ENCODE results near the gene DSCAM.
A peak's percentile ranks its signal among the peaks of the same experiment; 100 is the strongest.

DSCAM gene

GRCh38 chr21:40049931-40050290, 797.0 kb downstream of the DSCAM start:
- no peak for DNase-seq
- Histone ChIP-seq H3K36me3 (ENCODE audit: control insufficient read depth in 4 of 4, insufficient read depth in 4 of 4, low read length in 3 of 4) (no peaks in the 10 kb centered on the region), H3K4me1 (ENCODE audit: control extremely low read depth in 1 of 4, control insufficient read depth in 4 of 4, insufficient read depth in 4 of 4, low read length in 3 of 4) (peaks cover 0 to 20% (median 7%) of the 10 kb centered on the region in 4 experiments), H3K27ac (ENCODE audit: insufficient read depth in 1 of 2, low read depth in 1 of 2, low read length in 2 of 2, poor library complexity in 1 of 2, severe bottlenecking in 2 of 2) (no peak overlapping the region), H3K27me3 (replicated peaks in 2 of 5; ENCODE audit: control insufficient read depth in 4 of 5, insufficient read depth in 5 of 5, low read length in 4 of 5) (no peaks in the 10 kb centered on the region), H3K9me3 (ENCODE audit: control extremely low read depth in 1 of 5, control insufficient read depth in 4 of 5, insufficient read depth in 2 of 5, low read depth in 1 of 5, low read length in 4 of 5) (no peaks in the 10 kb centered on the region), H3K4me3 (ENCODE audit: control insufficient read depth in 1 of 7, extremely low read depth in 1 of 7, insufficient read depth in 4 of 7, low read depth in 2 of 7, low read length in 6 of 7) (peak overlapping the region in 2 of 7 experiments; percentile 9 to 48)
- ChIA-PET CTCF (no interaction called here), POLR2A (no interaction called here)
- 33% methylated on average over 7 of the region's 7 CpGs for WGBS (ENCODE audit: insufficient coverage)

GRCh38 chr21:40049031-40049930, 797.7 kb downstream of the DSCAM start:
- ChIA-PET POLR2A (no interaction called here), CTCF (interaction anchor here (0.5 to 1.1 kb wide), 2 partner anchors 71 to 737 kb away, joined by 3 to 4 read pairs; no protein-coding TSS in a partner anchor)
- Histone ChIP-seq H3K9me3 (ENCODE audit: control extremely low read depth in 1 of 5, control insufficient read depth in 4 of 5, insufficient read depth in 2 of 5, low read depth in 1 of 5, low read length in 4 of 5) (no peaks in the 10 kb centered on the region), H3K27me3 (replicated peaks in 2 of 5; ENCODE audit: control insufficient read depth in 4 of 5, insufficient read depth in 5 of 5, low read length in 4 of 5) (no peaks in the 10 kb centered on the region), H3K4me3 (ENCODE audit: control insufficient read depth in 1 of 7, extremely low read depth in 1 of 7, insufficient read depth in 4 of 7, low read depth in 2 of 7, low read length in 6 of 7) (peak overlapping the region in 2 of 7 experiments; percentile 9 to 48), H3K36me3 (ENCODE audit: control insufficient read depth in 4 of 4, insufficient read depth in 4 of 4, low read length in 3 of 4) (no peaks in the 10 kb centered on the region), H3K4me1 (ENCODE audit: control extremely low read depth in 1 of 4, control insufficient read depth in 4 of 4, insufficient read depth in 4 of 4, low read length in 3 of 4) (peaks cover 0 to 15% (median 4%) of the 10 kb centered on the region in 4 experiments), H3K27ac (ENCODE audit: insufficient read depth in 1 of 2, low read depth in 1 of 2, low read length in 2 of 2, poor library complexity in 1 of 2, severe bottlenecking in 2 of 2) (no peak overlapping the region)
- WGBS (ENCODE audit: insufficient coverage), result 33% methylated on average over 9 of the region's 10 CpGs
- DNase-seq, result peak; percentile 27 to 79 (median 78)

DNA sequence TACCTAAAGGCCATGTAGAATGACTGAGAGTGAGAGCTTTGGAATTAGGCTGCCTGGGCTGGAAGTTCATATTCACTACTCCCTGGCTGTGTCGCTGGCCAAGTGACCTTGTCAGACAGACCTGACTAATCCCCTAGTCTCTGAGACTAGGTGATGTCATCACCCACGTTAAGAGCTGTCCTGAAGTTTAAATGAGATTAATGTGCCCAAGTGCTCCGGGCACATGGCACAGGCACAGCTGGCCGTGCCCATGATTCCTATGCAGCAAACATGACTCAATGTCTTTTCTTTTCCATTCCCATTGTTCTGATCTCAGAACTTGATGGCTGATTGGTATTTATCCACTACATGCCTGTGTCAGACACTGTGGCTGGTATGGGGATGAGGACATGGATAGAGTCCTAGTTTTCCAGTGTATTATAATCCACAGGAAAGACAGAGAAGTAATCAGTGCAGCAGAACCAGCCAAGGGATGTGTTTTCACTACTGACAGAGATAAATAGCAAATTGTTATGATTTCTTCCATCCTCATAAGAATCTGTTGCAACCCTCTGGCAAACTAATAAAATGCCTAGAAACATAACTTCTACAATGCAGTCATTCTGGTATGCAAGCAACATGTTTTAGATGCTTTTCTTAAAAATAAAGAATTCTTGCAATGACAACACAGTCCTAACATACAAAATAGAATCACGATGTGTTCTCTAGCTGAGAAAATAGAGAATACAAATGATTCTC, 798.8 kb downstream of the DSCAM start:
- ChIA-PET POLR2A (no interaction called here), CTCF (interaction anchor here (1.1 kb wide), 1 partner anchor 72 kb away, joined by 4 read pairs; no protein-coding TSS in a partner anchor)
- H3K9me3 ChIP-seq (ENCODE audit: control extremely low read depth in 1 of 5, control insufficient read depth in 4 of 5, insufficient read depth in 2 of 5, low read depth in 1 of 5, low read length in 4 of 5), result no peaks in the 10 kb centered on the region
- peaks cover 0 to 12% (median 3%) of the 10 kb centered on the region in 4 experiments for H3K4me1 ChIP-seq (ENCODE audit: control extremely low read depth in 1 of 4, control insufficient read depth in 4 of 4, insufficient read depth in 4 of 4, low read length in 3 of 4)
- no peaks in the 10 kb centered on the region for H3K36me3 ChIP-seq (ENCODE audit: control insufficient read depth in 4 of 4, insufficient read depth in 4 of 4, low read length in 3 of 4)
- H3K27me3 ChIP-seq (replicated peaks in 2 of 5; ENCODE audit: control insufficient read depth in 4 of 5, insufficient read depth in 5 of 5, low read length in 4 of 5), result no peaks in the 10 kb centered on the region
- H3K27ac ChIP-seq (ENCODE audit: insufficient read depth in 1 of 2, low read depth in 1 of 2, low read length in 2 of 2, poor library complexity in 1 of 2, severe bottlenecking in 2 of 2), result no peak overlapping the region
- WGBS (ENCODE audit: insufficient coverage), result 77% methylated on average over 3 of the region's 5 CpGs
- no peak overlapping the region for H3K4me3 ChIP-seq (ENCODE audit: control insufficient read depth in 1 of 7, extremely low read depth in 1 of 7, insufficient read depth in 4 of 7, low read depth in 2 of 7, low read length in 6 of 7)
- no peak for DNase-seq

DNA sequence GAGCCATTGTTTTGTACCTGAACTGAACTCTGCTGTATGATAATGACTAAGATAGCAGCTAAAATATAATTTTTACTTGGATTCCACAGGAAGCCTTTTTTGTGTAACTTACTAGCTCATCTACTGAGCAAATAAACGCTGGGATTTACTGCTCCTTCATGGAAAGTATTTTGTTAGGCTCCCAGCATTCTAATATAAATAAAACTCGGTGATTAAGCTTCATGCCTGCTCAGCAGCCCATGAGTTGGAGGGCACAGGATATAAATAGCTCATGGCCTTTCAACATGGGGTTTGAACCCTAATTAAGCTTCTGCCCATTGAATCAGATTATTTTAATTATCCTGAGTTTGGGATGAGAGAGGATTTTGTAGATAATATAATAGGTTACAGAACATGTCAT, 799.7 kb downstream of the DSCAM start:
- Histone ChIP-seq H3K27ac (ENCODE audit: insufficient read depth in 1 of 2, low read depth in 1 of 2, low read length in 2 of 2, poor library complexity in 1 of 2, severe bottlenecking in 2 of 2) (no peak overlapping the region), H3K27me3 (replicated peaks in 2 of 5; ENCODE audit: control insufficient read depth in 4 of 5, insufficient read depth in 5 of 5, low read length in 4 of 5) (no peaks in the 10 kb centered on the region), H3K4me3 (ENCODE audit: control insufficient read depth in 1 of 7, extremely low read depth in 1 of 7, insufficient read depth in 4 of 7, low read depth in 2 of 7, low read length in 6 of 7) (no peak overlapping the region), H3K4me1 (ENCODE audit: control extremely low read depth in 1 of 4, control insufficient read depth in 4 of 4, insufficient read depth in 4 of 4, low read length in 3 of 4) (peaks cover 0 to 12% (median 3%) of the 10 kb centered on the region in 4 experiments), H3K36me3 (ENCODE audit: control insufficient read depth in 4 of 4, insufficient read depth in 4 of 4, low read length in 3 of 4) (no peaks in the 10 kb centered on the region), H3K9me3 (ENCODE audit: control extremely low read depth in 1 of 5, control insufficient read depth in 4 of 5, insufficient read depth in 2 of 5, low read depth in 1 of 5, low read length in 4 of 5) (no peaks in the 10 kb centered on the region)
- no peak for DNase-seq
- POLR2A ChIA-PET, result no interaction called here
- CTCF ChIA-PET, result interaction anchor here (0.9 kb wide), 1 partner anchor 73 kb away, joined by 3 read pairs; no protein-coding TSS in a partner anchor
- WGBS (ENCODE audit: insufficient coverage), result 100% methylated on average over 2 of the region's 2 CpGs

GRCh38 chr21:40043866-40044265, 803.1 kb downstream of the DSCAM start:
- no peaks in the 10 kb centered on the region for H3K27me3 ChIP-seq (replicated peaks in 2 of 5; ENCODE audit: control insufficient read depth in 4 of 5, insufficient read depth in 5 of 5, low read length in 4 of 5)
- ChIA-PET CTCF (interaction anchor here (3.6 kb wide), 1 partner anchor 76 kb away, joined by 30 read pairs; no protein-coding TSS in a partner anchor), POLR2A (no interaction called here)
- no peaks in the 10 kb centered on the region for H3K36me3 ChIP-seq (ENCODE audit: control insufficient read depth in 4 of 4, insufficient read depth in 4 of 4, low read length in 3 of 4)
- no peak overlapping the region for H3K27ac ChIP-seq (ENCODE audit: insufficient read depth in 1 of 2, low read depth in 1 of 2, low read length in 2 of 2, poor library complexity in 1 of 2, severe bottlenecking in 2 of 2)
- WGBS (ENCODE audit: insufficient coverage), result 100% methylated on average over 5 of the region's 12 CpGs
- H3K4me3 ChIP-seq (ENCODE audit: control insufficient read depth in 1 of 7, extremely low read depth in 1 of 7, insufficient read depth in 4 of 7, low read depth in 2 of 7, low read length in 6 of 7), result no peak overlapping the region
- no peak for DNase-seq
- H3K4me1 ChIP-seq (ENCODE audit: control extremely low read depth in 1 of 4, control insufficient read depth in 4 of 4, insufficient read depth in 4 of 4, low read length in 3 of 4), result no peaks in the 10 kb centered on the region
- no peaks in the 10 kb centered on the region for H3K9me3 ChIP-seq (ENCODE audit: control extremely low read depth in 1 of 5, control insufficient read depth in 4 of 5, insufficient read depth in 2 of 5, low read depth in 1 of 5, low read length in 4 of 5)

DNA sequence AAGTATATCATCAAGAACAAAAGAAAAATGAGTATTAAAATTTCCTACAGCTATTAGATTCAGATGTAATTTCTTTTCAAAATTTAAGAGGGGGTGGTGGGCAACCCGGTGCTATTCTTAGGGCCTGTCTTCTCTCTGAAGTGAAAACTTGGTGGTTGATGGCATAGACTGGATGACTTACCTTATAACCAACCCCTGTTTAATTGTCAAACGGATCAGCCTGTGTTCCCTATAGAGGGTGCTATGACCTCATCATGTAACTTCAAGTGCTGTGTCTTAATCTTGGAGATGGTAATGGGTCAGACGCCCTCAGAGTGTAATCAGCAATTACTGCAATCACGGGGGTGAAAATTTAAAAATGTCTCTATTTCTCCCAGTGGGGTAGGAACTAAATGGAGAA, 803.5 kb downstream of the DSCAM start:
- ChIA-PET CTCF (interaction anchor here (1.1 to 3.6 kb wide), 2 partner anchors 76 to 342 kb away, joined by 3 to 30 read pairs; no protein-coding TSS in a partner anchor), POLR2A (no interaction called here)
- no peaks in the 10 kb centered on the region for H3K9me3 ChIP-seq (ENCODE audit: control extremely low read depth in 1 of 5, control insufficient read depth in 4 of 5, insufficient read depth in 2 of 5, low read depth in 1 of 5, low read length in 4 of 5)
- no peaks in the 10 kb centered on the region for H3K27me3 ChIP-seq (replicated peaks in 2 of 5; ENCODE audit: control insufficient read depth in 4 of 5, insufficient read depth in 5 of 5, low read length in 4 of 5)
- no peak overlapping the region for H3K27ac ChIP-seq (ENCODE audit: insufficient read depth in 1 of 2, low read depth in 1 of 2, low read length in 2 of 2, poor library complexity in 1 of 2, severe bottlenecking in 2 of 2)
- H3K36me3 ChIP-seq (ENCODE audit: control insufficient read depth in 4 of 4, insufficient read depth in 4 of 4, low read length in 3 of 4), result no peaks in the 10 kb centered on the region
- 67% methylated on average over 2 of the region's 4 CpGs for WGBS (ENCODE audit: insufficient coverage)
- peak; percentile 14 to 19 (median 19) for DNase-seq
- no peaks in the 10 kb centered on the region for H3K4me1 ChIP-seq (ENCODE audit: control extremely low read depth in 1 of 4, control insufficient read depth in 4 of 4, insufficient read depth in 4 of 4, low read length in 3 of 4)
- no peak overlapping the region for H3K4me3 ChIP-seq (ENCODE audit: control insufficient read depth in 1 of 7, extremely low read depth in 1 of 7, insufficient read depth in 4 of 7, low read depth in 2 of 7, low read length in 6 of 7)

DNA sequence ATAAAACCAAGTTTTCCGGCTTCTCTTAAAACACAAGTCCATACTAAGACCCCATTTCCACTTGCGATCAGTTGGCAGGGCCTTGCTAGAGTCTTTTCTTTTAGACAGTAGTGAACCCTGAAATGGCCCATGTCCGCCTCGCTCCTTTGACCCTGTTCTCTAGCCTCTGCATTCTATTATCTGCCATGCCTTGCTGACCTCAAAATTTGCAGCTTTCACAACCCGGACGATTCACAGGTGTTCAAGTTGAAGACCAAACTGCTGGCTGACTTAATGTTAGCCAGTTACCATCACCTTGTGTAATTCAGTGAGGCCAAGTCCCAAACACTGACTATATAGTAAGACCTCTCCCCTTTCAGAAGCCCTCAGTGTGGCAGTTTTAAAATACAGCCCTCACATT, 805.5 kb downstream of the DSCAM start:
- H3K27me3 ChIP-seq (replicated peaks in 2 of 5; ENCODE audit: control insufficient read depth in 4 of 5, insufficient read depth in 5 of 5, low read length in 4 of 5), result no peaks in the 10 kb centered on the region

More for the DNA sequence above, 805.5 kb downstream of the DSCAM start:
- Histone ChIP-seq H3K9me3 (ENCODE audit: control extremely low read depth in 1 of 5, control insufficient read depth in 4 of 5, insufficient read depth in 2 of 5, low read depth in 1 of 5, low read length in 4 of 5) (no peaks in the 10 kb centered on the region), H3K27ac (ENCODE audit: insufficient read depth in 1 of 2, low read depth in 1 of 2, low read length in 2 of 2, poor library complexity in 1 of 2, severe bottlenecking in 2 of 2) (no peak overlapping the region), H3K4me3 (ENCODE audit: control insufficient read depth in 1 of 7, extremely low read depth in 1 of 7, insufficient read depth in 4 of 7, low read depth in 2 of 7, low read length in 6 of 7) (no peak overlapping the region), H3K4me1 (ENCODE audit: control extremely low read depth in 1 of 4, control insufficient read depth in 4 of 4, insufficient read depth in 4 of 4, low read length in 3 of 4) (no peaks in the 10 kb centered on the region), H3K36me3 (ENCODE audit: control insufficient read depth in 4 of 4, insufficient read depth in 4 of 4, low read length in 3 of 4) (no peaks in the 10 kb centered on the region)
- WGBS (ENCODE audit: insufficient coverage), result 95% methylated on average over 6 of the region's 6 CpGs
- no peak for DNase-seq
- POLR2A ChIA-PET, result no interaction called here
- CTCF ChIA-PET, result no interaction called here

Measured in common myeloid progenitor, CD34-positive (primary cell).